Testis (tissue), 3 donors: ENCODE results near the gene PLK3. TPM values are rescaled to one million over a fixed set of nuclear protein-coding genes. Genes with fewer than 3 reads are reported as not detected.
A peak's percentile ranks its signal among the peaks of the same experiment; 100 is the strongest.

Experiments
- DNase-seq: peaks from one replicate; pipeline ENCODE4 v3.0.0-alpha.2; 2019
- H3K27ac ChIP-seq, 2 donors: fragments of 200-600 bp; sonication (generic); one replicate each; pipeline ENCODE4 v1.5.1; 2019
- H3K27me3 ChIP-seq: fragments of 200-600 bp; sonication (generic); one replicate; pipeline ENCODE4 v1.5.1; 2019
- H3K36me3 ChIP-seq: fragments of 200-600 bp; sonication (generic); one replicate; pipeline ENCODE4 v1.5.1; 2017; ENCODE audit warnings: low read depth; ENCODE audit errors: missing control alignments
- H3K4me1 ChIP-seq: fragments of 200-600 bp; sonication (generic); one replicate; pipeline ENCODE4 v1.5.1; 2019
- H3K4me3 ChIP-seq, 2 donors: fragments of 200-600 bp; sonication (generic); one replicate each; pipeline ENCODE4 v1.5.1; 2017 to 2019
- H3K9me3 ChIP-seq: fragments of 200-600 bp; sonication (generic); one replicate; pipeline ENCODE4 v1.5.1; 2017
- CTCF ChIP-seq, 3 experiments: fragments of 450-650 bp in 2 of 3; fragments of 200-600 bp in 1 of 3; sonication (generic) in 1 of 3; IDR thresholded peaks; one replicate each; pipeline ENCODE4 v1.5.1; 2016 to 2019; ENCODE audit warnings: antibody characterized with exemption in 3 of 3, mild to moderate bottlenecking in 2 of 3, moderate library complexity in 1 of 3
- POLR2A ChIP-seq: fragments of 450-650 bp; IDR thresholded peaks from one replicate; pipeline ENCODE4 v1.6.1; 2017; ENCODE audit warnings: antibody characterized with exemption, mild to moderate bottlenecking, moderate library complexity
- WGBS, 2 donors: methylation state at CpG; one replicate each; pipeline ENCODE4 v1.1.5; 2018; 5-methylcytosine and 5-hydroxymethylcytosine counted together
- intact Hi-C: fragments of 100-400 bp; cut with DNase I; formaldehyde crosslinking; loops from one replicate; pipeline ENCODE4 v1.15.1; 2023; ENCODE audit warnings: low total_unique reads
- polyA plus RNA-seq: library from polyadenylated mRNA; stranded (reverse); fragments of 350-450 nt; fragmentation: Illumina TruSeq; extraction: RNeasy Lipid Tissue Mini Kit (QIAGEN cat#74804); gene quantifications from one replicate; pipeline ENCODE4 v1.2.3, GENCODE V29; 2014; ENCODE audit warnings: low read depth, low replicate concordance; ENCODE audit not compliant: insufficient read depth
- total RNA-seq, 2 donors: library from RNA; depleted of rRNA; stranded (reverse); fragments of >200 nt; gene quantifications; one replicate each; pipeline ENCODE4 v1.2.3, GENCODE V29; 2016

Gene PLK3
- total and polyA plus RNA-seq, 3 donors from 2014 or later, result 7.2 to 17.2 (median 16.4) TPM

- Histone ChIP-seq H3K27ac (peak within 1 kb of the TSS; percentile 83 to 93), H3K9me3 (no peaks in the 10 kb centered on the region), H3K4me3 (peak within 1 kb of the TSS; percentile 63 to 86), H3K27me3 (no peaks in the 10 kb centered on the region), H3K4me1 (peaks cover 19% of the 10 kb centered on the region), H3K36me3 (no peaks in the 10 kb centered on the region)
- intact Hi-C loops, result no loop called here
- TF ChIP-seq POLR2A, result peak; percentile 81
- TF ChIP-seq CTCF (IDR thresholded peaks at IDR 0.05), result peak in 1 of 3 experiments; percentile 6
- 0% methylated on average over 39 to 49 of the region's 65 CpGs for WGBS, 2 donors
- DNase-seq, result peak; percentile 96
These were observed 24.9 kb upstream of the PLK3 start, which contains the start of gene RPS8 for GRCh38 chr1:44775078-44775929. RPS8 (plus strand) TSS chr1:44775540; CDS start chr1:44775597, 57 bp downstream.

GRCh38 chr1:44775930-44776729 lies 24.0 kb upstream of the PLK3 start:
- peak; percentile 32 for DNase-seq
- intact Hi-C loops, result no loop called here

DNA sequence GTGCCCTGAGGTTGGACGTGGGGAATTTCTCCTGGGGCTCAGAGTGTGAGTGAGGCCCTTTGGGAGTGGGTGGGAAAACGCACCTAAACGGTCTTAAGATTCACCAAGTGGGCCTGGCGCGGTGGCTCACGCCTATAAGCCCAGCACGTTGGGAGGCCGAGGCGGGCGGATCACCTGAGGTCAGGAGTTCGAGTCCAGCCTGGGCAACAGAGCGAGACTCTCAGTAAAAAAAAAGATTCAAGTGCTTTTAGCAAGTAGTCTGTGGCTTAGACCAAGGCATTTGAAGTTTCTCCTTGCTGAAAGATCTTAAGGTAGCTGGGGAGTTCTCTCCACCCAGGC lies 23.5 kb upstream of the PLK3 start:
- WGBS, 2 donors, result 19 to 38% methylated on average over 10 to 12 of the region's 12 CpGs
- intact Hi-C loops, result no loop called here
- H3K27me3 ChIP-seq, result no peaks in the 10 kb centered on the region
- no peak for DNase-seq
- no peaks in the 10 kb centered on the region for H3K36me3 ChIP-seq
- H3K27ac ChIP-seq, result peak overlapping the region; percentile 83 to 93
- TF ChIP-seq CTCF (IDR thresholded peaks at IDR 0.05), result no peak
- TF ChIP-seq POLR2A, result no peak
- peak overlapping the region in 1 of 2 donors; percentile 86 for H3K4me3 ChIP-seq
- H3K9me3 ChIP-seq, result no peaks in the 10 kb centered on the region
- peaks cover 19% of the 10 kb centered on the region for H3K4me1 ChIP-seq

More at GRCh38 chr1:44775930-44776729, 24.0 kb upstream of the PLK3 start:
- Histone ChIP-seq H3K9me3 (no peaks in the 10 kb centered on the region), H3K4me3 (peak overlapping the region; percentile 63 to 86), H3K27me3 (no peaks in the 10 kb centered on the region), H3K36me3 (no peaks in the 10 kb centered on the region), H3K4me1 (peaks cover 19% of the 10 kb centered on the region), H3K27ac (peak overlapping the region; percentile 83 to 93)
- 3 to 4% methylated on average over 16 to 32 of the region's 36 CpGs for WGBS, 2 donors
- TF ChIP-seq CTCF (IDR thresholded peaks at IDR 0.05) (no peak), POLR2A (no peak)

DNA sequence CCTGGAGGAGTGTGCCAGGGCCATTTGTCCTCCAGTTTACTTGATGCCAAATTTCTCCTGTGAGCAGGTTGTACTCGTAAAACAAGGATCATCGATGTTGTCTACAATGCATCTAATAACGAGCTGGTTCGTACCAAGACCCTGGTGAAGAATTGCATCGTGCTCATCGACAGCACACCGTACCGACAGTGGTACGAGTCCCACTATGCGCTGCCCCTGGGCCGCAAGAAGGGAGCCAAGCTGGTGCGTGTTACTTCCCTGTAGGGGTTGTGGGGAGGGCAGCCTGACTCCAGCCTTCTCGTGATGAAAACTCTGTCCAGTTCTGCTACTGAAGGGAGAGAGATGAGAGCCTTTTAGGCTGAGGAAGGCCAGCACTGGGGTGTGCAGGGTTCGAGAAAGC lies 22.6 kb upstream of the PLK3 start:
- TF ChIP-seq POLR2A (no peak), CTCF (IDR thresholded peaks at IDR 0.05) (no peak)
- Histone ChIP-seq H3K27me3 (no peaks in the 10 kb centered on the region), H3K4me1 (peaks cover 19% of the 10 kb centered on the region), H3K36me3 (no peaks in the 10 kb centered on the region), H3K4me3 (no peak overlapping the region), H3K9me3 (no peaks in the 10 kb centered on the region), H3K27ac (no peak overlapping the region)
- DNase-seq, result no peak
- intact Hi-C loops, result no loop called here
- 78 to 80% methylated on average over 14 of the region's 14 CpGs for WGBS, 2 donors
